HepG2 (cell line): ENCODE measurements around the gene PFDN1. TPM values are rescaled to one million over a fixed set of nuclear protein-coding genes. Genes with fewer than 3 reads are reported as not detected.

Experiments
- DRAP1 ChIP-seq: IDR thresholded peaks from 2 replicates; pipeline ENCODE4 v1.6.1; 2016; ENCODE audit warnings: missing genetic modification reagents, missing compliant biosample characterization
- ELF3 ChIP-seq: IDR thresholded peaks from 2 replicates; pipeline ENCODE4 v1.6.1; 2016; ENCODE audit warnings: missing genetic modification reagents, missing compliant biosample characterization
- ETV5 ChIP-seq: IDR thresholded peaks from 2 replicates; pipeline ENCODE4 v1.6.1; 2018; ENCODE audit warnings: missing biosample characterization, missing genetic modification reagents, inconsistent platforms, borderline replicate concordance
- FLYWCH1 ChIP-seq: sonication (generic); formaldehyde crosslinking; IDR thresholded peaks from 2 replicates; pipeline ENCODE4 v1.8.1; 2023; ENCODE audit warnings: mild to moderate bottlenecking, missing genetic modification reagents
- FOXK1 ChIP-seq: sonication (generic); formaldehyde crosslinking; IDR thresholded peaks from 2 replicates; pipeline ENCODE4 v1.4.0; 2020; ENCODE audit warnings: low read depth, missing genetic modification reagents, borderline replicate concordance
- FOXK2 ChIP-seq: fragments of 450-650 bp; IDR thresholded peaks from 2 replicates; pipeline ENCODE4 v1.6.1; 2016
- FOXP4 ChIP-seq: sonication (generic); formaldehyde crosslinking; IDR thresholded peaks from 2 replicates; pipeline ENCODE4 v1.4.0; 2020; ENCODE audit warnings: missing genetic modification reagents
- GATAD2A ChIP-seq: IDR thresholded peaks from 2 replicates; pipeline ENCODE4 v1.6.1; 2016
- JUND ChIP-seq: sonication (generic); formaldehyde crosslinking; IDR thresholded peaks from 2 replicates; pipeline ENCODE4 v1.8.0; 2022; ENCODE audit warnings: mild to moderate bottlenecking, missing genetic modification reagents
- MAFK ChIP-seq, 2 experiments: IDR thresholded peaks in 1 of 2; conservative IDR thresholded peaks in 1 of 2; 2 replicates each; pipeline ENCODE4 v1.6.1; 2011; ENCODE audit warnings: improper control_type of control experiment in 2 of 2, low read length in 2 of 2
- MED1 ChIP-seq: sonication (generic); formaldehyde crosslinking; IDR thresholded peaks from 2 replicates; pipeline ENCODE4 v1.4.0; 2020; ENCODE audit warnings: missing genetic modification reagents
- MTF1 ChIP-seq: sonication (generic); formaldehyde crosslinking; IDR thresholded peaks from 2 replicates; pipeline ENCODE4 v1.5.0; 2020; ENCODE audit warnings: missing genetic modification reagents
- MTF2 ChIP-seq: sonication (generic); formaldehyde crosslinking; IDR thresholded peaks from 2 replicates; pipeline ENCODE4 v1.5.0; 2020; ENCODE audit warnings: missing genetic modification reagents, borderline replicate concordance
- NAIF1 ChIP-seq: sonication (generic); formaldehyde crosslinking; IDR thresholded peaks from 2 replicates; pipeline ENCODE4 v1.5.0; 2020; ENCODE audit warnings: mild to moderate bottlenecking, missing genetic modification reagents, borderline replicate concordance
- NCOA5 ChIP-seq: sonication (generic); formaldehyde crosslinking; IDR thresholded peaks from 2 replicates; pipeline ENCODE4 v1.4.0; 2020; ENCODE audit warnings: missing genetic modification reagents
- POLR2G ChIP-seq: fragments of 200-400 bp; formaldehyde crosslinking; IDR thresholded peaks from 2 replicates; pipeline ENCODE4 v1.6.1; 2018; ENCODE audit warnings: mild to moderate bottlenecking, low read depth, low read length, moderate library complexity
- RAD21 ChIP-seq: fragments of 450-650 bp; formaldehyde crosslinking; IDR thresholded peaks from 2 replicates; pipeline ENCODE4 v1.5.0; 2020; ENCODE audit warnings: mild to moderate bottlenecking
- SRF ChIP-seq: IDR thresholded peaks from 2 replicates; pipeline ENCODE4 v1.6.1; 2011; ENCODE audit warnings: mild to moderate bottlenecking, low read depth, low read length, moderate library complexity
- TBP ChIP-seq: sonication (generic); formaldehyde crosslinking; IDR thresholded peaks from 2 replicates; pipeline ENCODE4 v1.5.0; 2020; ENCODE audit warnings: missing genetic modification reagents
- THYN1 ChIP-seq: sonication (generic); formaldehyde crosslinking; IDR thresholded peaks from 2 replicates; pipeline ENCODE4 v1.8.1; 2023; ENCODE audit warnings: low read depth, mild to moderate bottlenecking, moderate library complexity, missing genetic modification reagents, borderline replicate concordance
- UBTF ChIP-seq: sonication (generic); formaldehyde crosslinking; IDR thresholded peaks from 2 replicates; pipeline ENCODE4 v1.4.0; 2020; ENCODE audit warnings: mild to moderate bottlenecking, missing genetic modification reagents
- ZFP36L1 ChIP-seq: sonication (generic); formaldehyde crosslinking; IDR thresholded peaks from 2 replicates; pipeline ENCODE4 v1.8.0; 2022; ENCODE audit warnings: mild to moderate bottlenecking, missing genetic modification reagents, moderate library complexity
- ZNF143 ChIP-seq: sonication (generic); formaldehyde crosslinking; IDR thresholded peaks from 2 replicates; pipeline ENCODE4 v1.4.0; 2020; ENCODE audit warnings: missing genetic modification reagents
- ZNF230 ChIP-seq: sonication (generic); formaldehyde crosslinking; IDR thresholded peaks from 2 replicates; pipeline ENCODE4 v1.4.0; 2020; ENCODE audit warnings: mild to moderate bottlenecking, missing genetic modification reagents
- ZNF232 ChIP-seq: sonication (generic); formaldehyde crosslinking; IDR thresholded peaks from 2 replicates; pipeline ENCODE4 v1.4.0; 2020; ENCODE audit warnings: missing genetic modification reagents, borderline replicate concordance
- ZNF34 ChIP-seq: sonication (generic); formaldehyde crosslinking; IDR thresholded peaks from 2 replicates; pipeline ENCODE4 v1.4.0; 2020; ENCODE audit warnings: mild to moderate bottlenecking, missing genetic modification reagents, borderline replicate concordance
- ZNF709 ChIP-seq: sonication (generic); formaldehyde crosslinking; IDR thresholded peaks from 2 replicates; pipeline ENCODE4 v1.5.0; 2020; ENCODE audit warnings: mild to moderate bottlenecking, missing genetic modification reagents
- polyA plus RNA-seq, 8 experiments: library from polyadenylated mRNA; depleted of rRNA in 3 of 8; stranded (reverse) in 7 of 8; unstranded in 1 of 8; fragments of >200 nt; fragmentation: Illumina TruSeq in 4 of 8; extraction: Trizol in 4 of 8; gene quantifications; 2 replicates each; pipeline versions ENCODE4 v1.2.1 to v1.2.3, GENCODE V29; 2011 to 2016; ENCODE audit warnings: low read depth in 4 of 8, missing spikeins in 1 of 8, mixed read lengths in 1 of 8; ENCODE audit not compliant: insufficient read depth in 1 of 8
- total RNA-seq, 5 experiments: library from RNA; depleted of rRNA; stranded (reverse); fragments of >200 nt; fragmentation: Illumina TruSeq; extraction: Trizol; gene quantifications; 2 replicates each; pipeline ENCODE4 v1.2.3, GENCODE V29; 2016; ENCODE audit warnings: low read depth in 1 of 5

PFDN1 gene
- total and polyA plus RNA-seq, 2 of the 13 experiments (the other 11 are each of a cell fraction or from before 2014, with no cell fraction given), result 67.2 to 70.8 TPM

GRCh38 chr5:140261403-140262171, 41.3 kb downstream of the PFDN1 start (continued):
- TF ChIP-seq JUND (CRISPR knock-in tag), result 0 out of 2 replicates have a peak, but pooled peaks have one; percentile 45
- no peak for TF ChIP-seq ZFP36L1 (CRISPR knock-in tag)
- TF ChIP-seq FOXP4 (CRISPR knock-in tag), result peak; percentile 67
- TF ChIP-seq DRAP1, result peak; percentile 38; the same call in 1 of the 2 replicates
- TF ChIP-seq ZNF230, result no peak
- no peak for TF ChIP-seq UBTF
- peak; percentile 72 for TF ChIP-seq FOXK2
- TF ChIP-seq THYN1, result no peak
- no peak for TF ChIP-seq MTF2 (CRISPR knock-in tag)
- peak; percentile 59; the same call in 1 of the 2 replicates for TF ChIP-seq FOXK1 (CRISPR knock-in tag)
- TF ChIP-seq RAD21, result no peak
- no peak for TF ChIP-seq MAFK (conservative IDR thresholded peaks at IDR 0.05 in 1 of 2, IDR thresholded peaks at IDR 0.05 in 1 of 2; ENCODE audit: low read length in 2 of 2)
- peak; percentile 63; the same call in 1 of the 2 replicates for TF ChIP-seq ETV5 (CRISPR knock-in tag)
- TF ChIP-seq MTF1 (CRISPR knock-in tag), result no peak
- no peak for TF ChIP-seq POLR2G
- TF ChIP-seq NCOA5, result no peak
- no peak for TF ChIP-seq ZNF232 (CRISPR knock-in tag)
- TF ChIP-seq SRF, result peak; percentile 96
- no peak for TF ChIP-seq FLYWCH1 (CRISPR knock-in tag)
- no peak for TF ChIP-seq ZNF34 (CRISPR knock-in tag)
- no peak for TF ChIP-seq ZNF709 (CRISPR knock-in tag)
- TF ChIP-seq MED1 (CRISPR knock-in tag), result peak; percentile 25; the same call in 1 of the 2 replicates
- no peak for TF ChIP-seq ZNF143 (CRISPR knock-in tag)
- TF ChIP-seq ELF3, result 0 out of 2 replicates have a peak, but pooled peaks have one; percentile 9
- TF ChIP-seq NAIF1 (CRISPR knock-in tag), result no peak
- TF ChIP-seq GATAD2A, result peak; percentile 56
- TF ChIP-seq TBP (CRISPR knock-in tag), result no peak
